ENCODE data around the gene SHISA9. TPM values are rescaled to one million over a fixed set of nuclear protein-coding genes. Genes with fewer than 3 reads are reported as not detected.

Gene SHISA9
- total RNA-seq, 4 donors from 2014 or later, result 0.30 to 3.1 (median 0.66) TPM

DNA sequence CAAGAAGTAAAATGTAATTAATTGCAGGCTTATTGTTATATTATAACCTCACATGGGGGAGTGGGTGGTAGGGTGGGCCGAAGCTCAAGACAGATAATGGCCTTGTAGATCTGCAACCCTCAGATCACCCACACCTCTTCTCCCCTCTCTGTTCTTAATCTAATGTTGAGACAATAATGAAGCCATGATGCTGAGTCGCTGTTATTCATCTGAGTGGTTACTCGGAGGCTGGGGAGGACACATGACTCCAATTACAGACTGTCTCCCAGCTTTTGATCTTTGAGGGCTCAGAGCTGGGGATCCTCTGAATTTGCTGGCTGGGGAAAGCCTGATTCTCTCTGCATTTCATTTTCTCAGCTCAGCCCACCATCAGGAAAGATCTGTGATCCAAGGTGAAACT is 275.3 kb downstream of the SHISA9 start:
- WGBS, 2 donors, result 38 to 49% methylated on average over 3 of the region's 3 CpGs
- intact Hi-C loops (cut with DNase I; ENCODE audit: low total_unique reads), result no loop called here
- DNase-seq (ENCODE audit: low spot score in 2 of 2), result no peak
- no peak for TF ChIP-seq POLR2A (IDR thresholded peaks at IDR 0.05)
- no peak for TF ChIP-seq CTCF (IDR thresholded peaks at IDR 0.05)
- no peak overlapping the region for H3K4me3 ChIP-seq (ENCODE audit: low read depth, poor library complexity, severe bottlenecking)

GRCh38 chr16:13178318-13178717 is 276.9 kb downstream of the SHISA9 start:
- DNase-seq (ENCODE audit: low spot score in 2 of 2), result no peak
- intact Hi-C loops (cut with DNase I; ENCODE audit: low total_unique reads), result no loop called here
- no peak for TF ChIP-seq CTCF (IDR thresholded peaks at IDR 0.05)
- TF ChIP-seq POLR2A (IDR thresholded peaks at IDR 0.05), result no peak
- 30 to 35% methylated on average over 8 of the region's 8 CpGs for WGBS, 2 donors
- H3K4me3 ChIP-seq (ENCODE audit: low read depth, poor library complexity, severe bottlenecking), result no peak overlapping the region

- intact Hi-C loops (cut with DNase I; ENCODE audit: low total_unique reads), result no loop called here
- TF ChIP-seq CTCF (IDR thresholded peaks at IDR 0.05), result no peak
- no peak for TF ChIP-seq POLR2A (IDR thresholded peaks at IDR 0.05)
- H3K4me3 ChIP-seq (ENCODE audit: low read depth, poor library complexity, severe bottlenecking), result no peak overlapping the region
- 67 to 70% methylated on average over 3 of the region's 3 CpGs for WGBS, 2 donors
- no peak for DNase-seq (ENCODE audit: low spot score in 2 of 2)
These were observed 280.0 kb downstream of the SHISA9 start for GRCh38 chr16:13181432-13181831.

- WGBS, 2 donors, result 46 to 62% methylated on average over 5 of the region's 5 CpGs
- no peak overlapping the region for H3K4me3 ChIP-seq (ENCODE audit: low read depth, poor library complexity, severe bottlenecking)
- intact Hi-C loops (cut with DNase I; ENCODE audit: low total_unique reads), result no loop called here
- TF ChIP-seq POLR2A (IDR thresholded peaks at IDR 0.05) (no peak), CTCF (IDR thresholded peaks at IDR 0.05) (no peak)
- no peak for DNase-seq (ENCODE audit: low spot score in 2 of 2)
These were observed 285.4 kb downstream of the SHISA9 start for GRCh38 chr16:13186813-13187212.

- intact Hi-C loops (cut with DNase I; ENCODE audit: low total_unique reads), result no loop called here
- H3K4me3 ChIP-seq (ENCODE audit: low read depth, poor library complexity, severe bottlenecking), result no peak overlapping the region
- DNase-seq (ENCODE audit: low spot score in 2 of 2), result no peak
- WGBS, 2 donors, result 77 to 81% methylated on average over 7 of the region's 7 CpGs
- no peak for TF ChIP-seq CTCF (IDR thresholded peaks at IDR 0.05)
- no peak for TF ChIP-seq POLR2A (IDR thresholded peaks at IDR 0.05)
These were observed 287.9 kb downstream of the SHISA9 start for GRCh38 chr16:13189250-13189649.

DNA sequence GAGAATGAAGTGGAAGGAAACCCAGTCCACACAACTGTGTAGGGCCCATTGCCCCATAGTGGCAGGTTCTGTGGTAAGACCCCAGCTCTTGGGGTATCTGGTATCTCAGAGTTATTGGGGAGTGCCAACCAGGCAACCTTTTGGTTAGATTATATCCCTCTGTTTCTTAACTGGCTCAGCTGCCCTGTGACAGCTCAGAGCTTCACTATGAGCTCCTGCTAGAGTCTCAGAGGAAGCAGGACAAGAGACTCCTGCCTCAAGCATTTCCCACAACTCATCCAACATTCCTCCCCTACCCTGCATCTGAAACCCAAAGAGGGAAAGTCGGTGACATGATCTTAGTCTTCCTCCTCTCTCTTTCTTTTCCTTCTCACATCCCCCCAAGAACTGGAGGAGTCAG is 292.3 kb downstream of the SHISA9 start:
- intact Hi-C loops (cut with DNase I; ENCODE audit: low total_unique reads), result no loop called here
- no peak for TF ChIP-seq POLR2A (IDR thresholded peaks at IDR 0.05)
- no peak for TF ChIP-seq CTCF (IDR thresholded peaks at IDR 0.05)
- 73 to 81% methylated on average over 1 of the region's 1 CpG for WGBS, 2 donors
- DNase-seq (ENCODE audit: low spot score in 2 of 2), result no peak
- no peak overlapping the region for H3K4me3 ChIP-seq (ENCODE audit: low read depth, poor library complexity, severe bottlenecking)
